ENCODE measurements around the gene AGAP2.
"Not testable (repeated sequence)": the region's sequence is repeated elsewhere in the genome, so short reads cannot be mapped to it uniquely, and the experiment has no call there.

Gene AGAP2

GRCh38 chr12:57707250-57707649 is 31.3 kb downstream of the AGAP2 start:
- no peaks in the 10 kb centered on the region for H3K4me1 ChIP-seq (ENCODE audit: insufficient read depth, low read length)
- no peak overlapping the region for H3K9ac ChIP-seq (ENCODE audit: low read depth, low read length)
- no peaks in the 10 kb centered on the region for H3K36me3 ChIP-seq (ENCODE audit: insufficient read depth, low read length)
- no peaks in the 10 kb centered on the region; the same call in 1 of the 2 replicates for H3K9me3 ChIP-seq (ENCODE audit: control insufficient read depth, insufficient read depth, low read length)

GRCh38 chr12:57700317-57700716 is 38.2 kb downstream of the AGAP2 start:
- Histone ChIP-seq H3K36me3 (ENCODE audit: insufficient read depth, low read length) (no peaks in the 10 kb centered on the region), H3K9ac (ENCODE audit: low read depth, low read length) (no peak overlapping the region), H3K9me3 (ENCODE audit: control insufficient read depth, insufficient read depth, low read length) (no peaks in the 10 kb centered on the region; the same call in 1 of the 2 replicates), H3K4me1 (ENCODE audit: insufficient read depth, low read length) (no peaks in the 10 kb centered on the region)

- Histone ChIP-seq H3K9ac (ENCODE audit: low read depth, low read length) (no peak overlapping the region), H3K9me3 (ENCODE audit: control insufficient read depth, insufficient read depth, low read length) (no peaks in the 10 kb centered on the region), H3K36me3 (ENCODE audit: insufficient read depth, low read length) (no peaks in the 10 kb centered on the region), H3K4me1 (ENCODE audit: insufficient read depth, low read length) (0 out of 2 replicates have a peak, but pooled peaks cover 5% of the 10 kb centered on the region)
Measured at GRCh38 chr12:57698414-57698813, 40.1 kb downstream of the AGAP2 start.

- Histone ChIP-seq H3K4me1 (ENCODE audit: insufficient read depth, low read length) (0 out of 2 replicates have a peak, but pooled peaks cover 5% of the 10 kb centered on the region), H3K9ac (ENCODE audit: low read depth, low read length) (no peak overlapping the region), H3K36me3 (ENCODE audit: insufficient read depth, low read length) (no peaks in the 10 kb centered on the region), H3K9me3 (ENCODE audit: control insufficient read depth, insufficient read depth, low read length) (no peaks in the 10 kb centered on the region)
Measured at GRCh38 chr12:57697076-57697475, 41.5 kb downstream of the AGAP2 start.

GRCh38 chr12:57695770-57696432 is 42.6 kb downstream of the AGAP2 start:
- Histone ChIP-seq H3K9ac (ENCODE audit: low read depth, low read length) (no peak overlapping the region), H3K9me3 (ENCODE audit: control insufficient read depth, insufficient read depth, low read length) (no peaks in the 10 kb centered on the region), H3K4me1 (ENCODE audit: insufficient read depth, low read length) (0 out of 2 replicates have a peak, but pooled peaks cover 5% of the 10 kb centered on the region), H3K36me3 (ENCODE audit: insufficient read depth, low read length) (no peaks in the 10 kb centered on the region)

GRCh38 chr12:57694459-57695019 is 44.0 kb downstream of the AGAP2 start:
- H3K4me1 ChIP-seq (ENCODE audit: insufficient read depth, low read length) = 0 out of 2 replicates have a peak, but pooled peaks cover 5% of the 10 kb centered on the region
- H3K9me3 ChIP-seq (ENCODE audit: control insufficient read depth, insufficient read depth, low read length) = no peaks in the 10 kb centered on the region
- peak overlapping the region; percentile 85 for H3K9ac ChIP-seq (ENCODE audit: low read depth, low read length)
- no peaks in the 10 kb centered on the region for H3K36me3 ChIP-seq (ENCODE audit: insufficient read depth, low read length)

GRCh38 chr12:57693659-57694458 is 44.7 kb downstream of the AGAP2 start, which contains the start of gene OS9:
Gene OS9, plus strand, starts transcription at chr12:57694132. Its CDS starts 30 bp downstream, at chr12:57694162.
- Histone ChIP-seq H3K9ac (ENCODE audit: low read depth, low read length) (peak within 1 kb of the TSS; percentile 85), H3K4me1 (ENCODE audit: insufficient read depth, low read length) (0 out of 2 replicates have a peak, but pooled peaks cover 5% of the 10 kb centered on the region), H3K36me3 (ENCODE audit: insufficient read depth, low read length) (no peaks in the 10 kb centered on the region), H3K9me3 (ENCODE audit: control insufficient read depth, insufficient read depth, low read length) (no peaks in the 10 kb centered on the region)

- Histone ChIP-seq H3K9me3 (ENCODE audit: control insufficient read depth, insufficient read depth, low read length) (no peaks in the 10 kb centered on the region), H3K36me3 (ENCODE audit: insufficient read depth, low read length) (no peaks in the 10 kb centered on the region), H3K4me1 (ENCODE audit: insufficient read depth, low read length) (0 out of 2 replicates have a peak, but pooled peaks cover 5% of the 10 kb centered on the region), H3K9ac (ENCODE audit: low read depth, low read length) (peak overlapping the region; percentile 14; the same call in 1 of the 2 replicates)
Measured at GRCh38 chr12:57693317-57693658, 45.3 kb downstream of the AGAP2 start.

- no peak overlapping the region for H3K9ac ChIP-seq (ENCODE audit: low read depth, low read length)
- 0 out of 2 replicates have a peak, but pooled peaks cover 5% of the 10 kb centered on the region for H3K4me1 ChIP-seq (ENCODE audit: insufficient read depth, low read length)
- no peaks in the 10 kb centered on the region for H3K36me3 ChIP-seq (ENCODE audit: insufficient read depth, low read length)
- H3K9me3 ChIP-seq (ENCODE audit: control insufficient read depth, insufficient read depth, low read length) = no peaks in the 10 kb centered on the region
Measured at GRCh38 chr12:57692500-57692899, 46.0 kb downstream of the AGAP2 start.

- no peak overlapping the region for H3K9ac ChIP-seq (ENCODE audit: low read depth, low read length)
- no peaks in the 10 kb centered on the region for H3K36me3 ChIP-seq (ENCODE audit: insufficient read depth, low read length)
- H3K4me1 ChIP-seq (ENCODE audit: insufficient read depth, low read length) = no peaks in the 10 kb centered on the region
- H3K9me3 ChIP-seq (ENCODE audit: control insufficient read depth, insufficient read depth, low read length) = no peaks in the 10 kb centered on the region
Measured at GRCh38 chr12:57688931-57689330, 49.6 kb downstream of the AGAP2 start.

- H3K9me3 ChIP-seq (ENCODE audit: control insufficient read depth, insufficient read depth, low read length) = no peaks in the 10 kb centered on the region
- no peaks in the 10 kb centered on the region for H3K4me1 ChIP-seq (ENCODE audit: insufficient read depth, low read length)
- H3K36me3 ChIP-seq (ENCODE audit: insufficient read depth, low read length) = no peaks in the 10 kb centered on the region
- H3K9ac ChIP-seq (ENCODE audit: low read depth, low read length) = no peak overlapping the region
Measured at GRCh38 chr12:57687862-57688261, 50.7 kb downstream of the AGAP2 start.

GRCh38 chr12:57679697-57680096 is 58.8 kb downstream of the AGAP2 start:
- Histone ChIP-seq H3K36me3 (ENCODE audit: insufficient read depth, low read length) (no peaks in the 10 kb centered on the region), H3K9me3 (ENCODE audit: control insufficient read depth, insufficient read depth, low read length) (no peaks in the 10 kb centered on the region; the same call in 1 of the 2 replicates), H3K9ac (ENCODE audit: low read depth, low read length) (no peak overlapping the region), H3K4me1 (ENCODE audit: insufficient read depth, low read length) (no peaks in the 10 kb centered on the region)

GRCh38 chr12:57677947-57678346 is 60.6 kb downstream of the AGAP2 start:
- H3K4me1 ChIP-seq (ENCODE audit: insufficient read depth, low read length); H3K9ac ChIP-seq (ENCODE audit: low read depth, low read length); H3K9me3 ChIP-seq (ENCODE audit: control insufficient read depth, insufficient read depth, low read length); H3K36me3 ChIP-seq (ENCODE audit: insufficient read depth, low read length): not testable (repeated sequence)

GRCh38 chr12:57674691-57675090 is 63.9 kb downstream of the AGAP2 start:
- Histone ChIP-seq H3K9ac (ENCODE audit: low read depth, low read length) (no peak overlapping the region), H3K9me3 (ENCODE audit: control insufficient read depth, insufficient read depth, low read length) (no peaks in the 10 kb centered on the region), H3K36me3 (ENCODE audit: insufficient read depth, low read length) (no peaks in the 10 kb centered on the region), H3K4me1 (ENCODE audit: insufficient read depth, low read length) (no peaks in the 10 kb centered on the region)

Measured in ES-I3 (cell line).